HUES6 (cell line): ENCODE measurements around the gene CCR3.

ENCODE experiments used
- H3K27ac ChIP-seq: 2 replicates; pipeline ENCODE4 v1.7.0; 2013; ENCODE audit warnings: low read depth, mild to moderate bottlenecking, low read length, inconsistent platforms
- H3K27me3 ChIP-seq: 2 replicates; pipeline ENCODE4 v1.6.1; 2013; ENCODE audit warnings: low read length; ENCODE audit not compliant: control insufficient read depth, insufficient read depth
- H3K36me3 ChIP-seq: 2 replicates; pipeline ENCODE4 v1.6.1; 2013; ENCODE audit warnings: low read length; ENCODE audit not compliant: control insufficient read depth, insufficient read depth
- H3K4me1 ChIP-seq: 2 replicates; pipeline ENCODE4 v1.6.1; 2013; ENCODE audit warnings: low read length; ENCODE audit not compliant: control insufficient read depth, insufficient read depth
- H3K4me3 ChIP-seq: 2 replicates; pipeline ENCODE4 v1.5.1; 2013; ENCODE audit warnings: low read depth, low read length
- H3K9ac ChIP-seq: one replicate; pipeline ENCODE4 v1.6.1; 2013; ENCODE audit warnings: mild to moderate bottlenecking, low read length
- H3K9me3 ChIP-seq: 2 replicates; pipeline ENCODE4 v1.6.1; 2013; ENCODE audit warnings: low read depth, low read length; ENCODE audit not compliant: control insufficient read depth, insufficient read depth

CCR3 gene

DNA sequence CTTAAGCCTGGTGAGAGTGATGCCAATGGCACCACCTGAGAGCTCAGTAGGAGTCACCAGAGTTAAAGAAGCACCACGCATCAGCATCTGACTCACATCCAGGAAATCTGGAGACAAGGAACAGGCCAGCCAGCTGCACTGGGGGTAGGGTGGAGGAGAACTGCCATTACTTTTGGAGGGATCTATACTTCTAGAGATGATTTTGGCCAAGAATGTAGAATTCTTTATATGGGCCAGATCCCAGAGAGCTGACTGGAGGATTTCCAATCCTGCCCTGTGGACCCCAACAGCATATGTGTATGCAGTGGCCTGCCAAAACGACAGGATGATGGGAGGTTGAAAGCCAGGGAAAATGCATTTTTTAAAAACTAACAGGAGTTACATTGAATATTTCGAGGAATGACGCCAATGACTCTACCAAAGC, 29.8 kb downstream of the CCR3 start:
- Histone ChIP-seq H3K9me3 (peaks cover 9% of the 10 kb centered on the region; the same call in 1 of the 2 replicates), H3K27ac (no peak overlapping the region), H3K36me3 (no peaks in the 10 kb centered on the region), H3K4me1 (no peaks in the 10 kb centered on the region), H3K4me3 (no peak overlapping the region), H3K27me3 (no peaks in the 10 kb centered on the region), H3K9ac (no peak overlapping the region)

DNA sequence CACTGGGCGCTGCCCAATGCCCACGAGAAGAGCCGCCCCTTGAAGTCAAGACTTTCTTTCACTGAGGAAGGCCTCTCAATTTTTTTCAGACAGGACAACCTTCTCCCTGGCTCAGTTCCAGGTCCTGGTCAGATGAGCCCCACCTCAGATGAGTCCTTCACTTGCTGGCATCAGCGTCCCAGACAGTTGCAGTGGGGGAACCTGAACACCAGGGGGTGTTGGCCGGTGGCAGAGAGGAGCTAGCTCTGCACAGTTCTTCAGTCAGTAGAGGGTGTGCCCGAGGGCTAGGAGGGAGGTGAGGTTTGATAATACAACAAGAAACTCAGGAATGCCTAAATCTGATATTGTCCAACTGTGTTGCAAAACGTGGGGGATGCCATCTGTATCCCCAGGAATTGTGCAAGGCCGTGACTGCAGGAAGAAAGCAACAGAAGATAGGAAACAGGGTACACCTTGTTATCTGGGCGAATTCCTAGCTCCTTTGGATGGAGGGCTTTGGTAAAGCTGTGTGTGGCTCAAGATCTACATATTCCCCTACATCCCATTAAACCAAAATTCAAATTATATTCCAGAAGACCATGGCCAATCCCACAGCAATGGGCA, 34.3 kb downstream of the CCR3 start:
- no peak overlapping the region for H3K9ac ChIP-seq

DNA sequence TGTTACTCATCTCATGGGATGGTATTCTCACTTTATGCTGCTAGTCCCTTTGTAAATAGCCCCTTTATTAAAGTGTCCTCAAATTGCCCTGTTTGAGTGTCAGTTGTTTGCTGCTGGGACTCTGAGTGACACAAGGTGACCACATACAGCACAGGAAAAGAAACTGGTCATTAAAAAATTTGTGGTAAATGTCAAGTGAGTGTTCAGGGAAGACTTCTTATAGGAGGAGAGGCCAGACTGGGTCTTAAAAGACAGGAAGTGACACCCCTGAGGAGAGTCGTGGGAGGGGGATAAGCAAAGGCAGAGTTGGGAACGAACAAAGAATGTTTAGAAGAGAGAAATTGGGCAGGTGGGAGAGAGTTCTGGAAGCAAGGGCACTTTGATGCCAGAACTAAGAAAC, 35.2 kb downstream of the CCR3 start:
- H3K27me3 ChIP-seq, result no peaks in the 10 kb centered on the region
- peaks cover 26% of the 10 kb centered on the region for H3K9me3 ChIP-seq
- H3K9ac ChIP-seq, result no peak overlapping the region
- H3K36me3 ChIP-seq, result no peaks in the 10 kb centered on the region
- H3K4me3 ChIP-seq, result no peak overlapping the region
- no peaks in the 10 kb centered on the region for H3K4me1 ChIP-seq
- no peak overlapping the region for H3K27ac ChIP-seq

More for the DNA sequence above, 34.3 kb downstream of the CCR3 start:
- H3K9me3 ChIP-seq, result peaks cover 26% of the 10 kb centered on the region
- H3K4me1 ChIP-seq, result no peaks in the 10 kb centered on the region
- no peaks in the 10 kb centered on the region for H3K27me3 ChIP-seq
- H3K27ac ChIP-seq, result no peak overlapping the region
- H3K36me3 ChIP-seq, result no peaks in the 10 kb centered on the region
- no peak overlapping the region for H3K4me3 ChIP-seq

DNA sequence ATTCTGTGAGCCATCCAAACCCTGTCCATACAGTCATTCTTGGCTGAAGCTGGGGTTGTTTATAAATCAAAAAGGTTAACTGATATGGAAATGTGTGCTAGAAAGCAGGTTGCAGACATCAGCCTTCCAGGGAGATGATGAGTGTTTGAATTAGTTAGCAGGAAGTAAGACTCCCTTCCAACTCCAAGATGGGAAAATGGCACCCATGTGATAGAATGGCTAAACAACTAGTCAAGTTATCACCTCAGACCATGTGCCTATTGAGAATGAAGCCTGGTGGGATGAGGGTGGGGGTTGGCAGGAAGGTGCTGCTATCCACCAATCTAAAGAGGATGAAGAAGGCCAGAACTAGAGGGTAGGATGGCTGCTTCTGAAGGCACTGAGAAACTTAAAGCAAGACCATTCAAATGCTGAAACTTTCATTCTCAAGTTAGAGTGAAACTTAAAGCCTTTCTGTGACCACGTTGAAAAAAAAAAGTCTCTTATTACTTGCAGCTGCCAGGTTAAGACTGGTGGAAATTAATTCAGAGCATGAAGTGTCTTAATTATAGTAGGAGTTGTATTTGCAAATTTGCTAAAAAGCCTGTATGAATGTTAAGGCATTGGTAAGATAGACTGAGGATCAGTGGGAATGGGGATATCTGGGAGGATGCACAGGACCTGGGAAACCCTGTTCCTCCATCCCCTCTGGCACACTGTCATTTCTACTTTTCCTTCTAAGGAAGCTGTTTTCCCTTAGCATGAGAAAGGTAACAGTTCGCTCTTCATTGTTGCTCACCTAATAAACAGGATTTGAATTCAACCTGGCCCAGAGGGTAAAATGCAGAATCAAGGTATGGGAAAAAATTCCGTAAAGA, 36.8 kb downstream of the CCR3 start:
- Histone ChIP-seq H3K27ac (no peak overlapping the region), H3K36me3 (no peaks in the 10 kb centered on the region), H3K4me1 (no peaks in the 10 kb centered on the region), H3K9ac (no peak overlapping the region), H3K4me3 (no peak overlapping the region), H3K27me3 (no peaks in the 10 kb centered on the region), H3K9me3 (peaks cover 26% of the 10 kb centered on the region)

DNA sequence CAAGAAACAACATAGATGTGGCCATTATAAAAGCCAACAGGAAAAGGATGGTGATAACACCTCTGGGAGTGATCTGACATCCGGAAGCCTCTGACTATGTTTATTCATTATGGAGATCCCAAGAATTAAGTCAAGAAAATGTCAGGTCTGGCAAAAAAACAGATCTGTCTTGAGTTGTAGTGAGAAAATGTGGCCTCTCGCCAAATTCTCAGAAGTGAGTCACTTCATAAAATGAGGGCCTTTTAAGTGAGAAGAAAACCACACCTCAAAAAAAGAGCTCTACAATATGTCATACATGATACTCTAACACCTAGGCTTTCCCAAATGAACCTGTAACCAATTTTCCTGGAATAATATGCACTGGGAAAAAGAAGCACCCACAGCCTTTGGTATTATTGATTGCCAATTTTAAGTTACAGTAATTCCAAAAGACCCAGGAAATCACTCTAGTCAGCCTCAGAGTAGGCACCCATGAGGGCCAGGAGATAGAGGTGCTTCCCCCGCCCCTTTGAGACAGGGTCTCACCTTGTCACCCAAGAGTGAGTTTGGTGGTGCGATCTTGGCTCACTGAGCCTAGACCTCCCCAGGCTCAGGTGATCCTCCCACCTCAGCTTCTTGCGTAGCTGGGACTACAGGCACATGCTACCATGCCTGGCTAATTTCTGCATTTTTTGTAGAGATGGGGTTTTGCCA, 38.0 kb downstream of the CCR3 start:
- H3K36me3 ChIP-seq, result no peaks in the 10 kb centered on the region
- no peaks in the 10 kb centered on the region for H3K27me3 ChIP-seq
- H3K9me3 ChIP-seq, result peaks cover 26% of the 10 kb centered on the region
- H3K4me3 ChIP-seq, result no peak overlapping the region
- no peaks in the 10 kb centered on the region for H3K4me1 ChIP-seq
- no peak overlapping the region for H3K27ac ChIP-seq
- H3K9ac ChIP-seq, result no peak overlapping the region

DNA sequence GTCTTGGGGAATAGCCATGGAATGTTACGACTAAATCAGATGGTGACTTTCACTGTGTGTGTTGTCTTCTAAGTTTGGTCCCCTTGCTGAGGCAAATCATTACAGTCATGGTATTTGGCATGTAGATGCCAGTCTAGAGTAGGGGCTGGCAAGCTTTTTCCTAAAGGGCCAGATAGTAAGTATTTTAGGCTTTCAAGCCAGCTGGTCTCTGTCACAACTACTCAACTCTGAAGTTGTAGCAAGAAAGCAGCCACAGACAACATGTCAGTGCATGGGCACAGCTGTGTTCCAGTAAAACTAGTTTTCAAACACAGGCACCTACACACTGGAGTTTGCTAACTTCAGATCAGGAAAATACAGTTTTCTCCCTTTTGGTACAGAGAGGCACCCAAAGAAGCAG, 39.3 kb downstream of the CCR3 start:
- Histone ChIP-seq H3K27ac (no peak overlapping the region), H3K9me3 (peaks cover 25% of the 10 kb centered on the region), H3K9ac (no peak overlapping the region), H3K4me1 (no peaks in the 10 kb centered on the region), H3K4me3 (no peak overlapping the region), H3K27me3 (no peaks in the 10 kb centered on the region), H3K36me3 (no peaks in the 10 kb centered on the region)

DNA sequence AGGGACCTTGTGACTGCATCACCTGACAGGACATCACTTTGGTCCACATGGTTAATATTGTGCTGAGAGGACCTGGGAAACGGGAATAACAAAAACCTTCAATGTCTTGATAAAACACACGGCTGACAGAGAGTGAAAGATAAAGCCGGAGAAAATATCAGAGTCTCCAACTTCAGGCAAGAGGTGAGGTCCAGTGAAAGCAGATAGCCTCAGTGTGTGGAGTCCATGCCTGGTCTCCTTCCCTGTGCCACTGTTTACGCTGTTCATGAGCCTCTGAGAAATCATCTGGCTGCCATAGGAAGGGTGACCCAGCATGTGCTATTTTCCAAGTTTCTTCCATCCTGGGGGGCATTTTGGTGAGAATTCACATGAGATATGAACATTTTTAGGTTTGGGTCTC, 39.8 kb downstream of the CCR3 start:
- H3K27me3 ChIP-seq, result no peaks in the 10 kb centered on the region
- no peaks in the 10 kb centered on the region for H3K4me1 ChIP-seq
- no peak overlapping the region for H3K9ac ChIP-seq

DNA sequence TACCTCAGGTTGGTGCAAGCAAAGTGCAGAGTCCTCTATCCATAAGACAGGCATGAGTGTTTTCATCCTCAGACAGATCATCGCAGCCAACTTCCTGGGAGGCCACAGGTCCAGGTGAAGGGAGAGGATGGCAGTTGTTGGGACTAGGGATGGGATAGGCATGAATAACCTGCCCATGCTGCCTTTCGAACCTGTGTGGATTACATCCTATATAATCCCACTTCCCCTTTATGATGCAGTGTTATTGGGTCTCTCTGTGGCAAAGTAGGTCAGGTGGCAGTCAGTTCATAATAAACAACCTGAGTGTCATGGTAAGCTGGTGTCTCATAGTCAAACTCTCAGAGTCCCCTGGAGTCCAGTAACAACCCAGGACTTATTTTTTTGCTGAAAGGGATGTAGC, 40.4 kb downstream of the CCR3 start:
- no peak overlapping the region for H3K27ac ChIP-seq
- no peaks in the 10 kb centered on the region for H3K27me3 ChIP-seq

More for the DNA sequence above, 39.8 kb downstream of the CCR3 start:
- Histone ChIP-seq H3K36me3 (no peaks in the 10 kb centered on the region), H3K27ac (no peak overlapping the region), H3K9me3 (peaks cover 22% of the 10 kb centered on the region), H3K4me3 (no peak overlapping the region)

DNA sequence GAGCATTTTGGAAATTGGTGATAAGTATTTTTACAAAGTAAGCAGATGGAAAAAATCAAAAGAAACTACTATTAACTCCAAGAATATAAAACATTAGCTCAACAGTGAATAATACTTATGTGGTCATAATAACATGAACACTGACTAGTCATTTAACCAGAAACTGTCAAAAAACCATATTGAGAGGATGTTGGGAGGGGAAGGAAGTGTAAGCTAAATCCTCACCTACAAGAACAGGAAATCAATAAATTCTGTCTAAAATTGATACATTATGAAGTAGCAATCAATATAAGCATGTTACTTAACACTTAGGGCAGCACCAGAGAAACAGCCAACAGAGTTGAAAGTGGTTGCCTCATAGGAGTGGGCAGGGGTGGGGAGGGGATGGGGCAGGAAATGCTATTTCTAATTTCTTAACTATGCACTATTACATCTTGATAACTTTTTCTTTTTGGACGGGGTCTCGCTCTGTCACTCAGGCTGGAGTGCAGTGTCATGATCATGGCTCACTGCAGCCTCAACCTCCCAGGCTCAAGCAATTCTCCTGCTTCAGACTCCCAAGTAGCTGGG, 41.7 kb downstream of the CCR3 start:
- Histone ChIP-seq H3K9ac (no peak overlapping the region), H3K27me3 (no peaks in the 10 kb centered on the region), H3K4me1 (no peaks in the 10 kb centered on the region), H3K27ac (no peak overlapping the region), H3K4me3 (no peak overlapping the region), H3K36me3 (no peaks in the 10 kb centered on the region), H3K9me3 (peaks cover 14% of the 10 kb centered on the region)

More for the DNA sequence above, 40.4 kb downstream of the CCR3 start:
- H3K4me1 ChIP-seq, result no peaks in the 10 kb centered on the region
- no peaks in the 10 kb centered on the region for H3K36me3 ChIP-seq
- peaks cover 22% of the 10 kb centered on the region for H3K9me3 ChIP-seq
- no peak overlapping the region for H3K4me3 ChIP-seq
- H3K9ac ChIP-seq, result no peak overlapping the region

DNA sequence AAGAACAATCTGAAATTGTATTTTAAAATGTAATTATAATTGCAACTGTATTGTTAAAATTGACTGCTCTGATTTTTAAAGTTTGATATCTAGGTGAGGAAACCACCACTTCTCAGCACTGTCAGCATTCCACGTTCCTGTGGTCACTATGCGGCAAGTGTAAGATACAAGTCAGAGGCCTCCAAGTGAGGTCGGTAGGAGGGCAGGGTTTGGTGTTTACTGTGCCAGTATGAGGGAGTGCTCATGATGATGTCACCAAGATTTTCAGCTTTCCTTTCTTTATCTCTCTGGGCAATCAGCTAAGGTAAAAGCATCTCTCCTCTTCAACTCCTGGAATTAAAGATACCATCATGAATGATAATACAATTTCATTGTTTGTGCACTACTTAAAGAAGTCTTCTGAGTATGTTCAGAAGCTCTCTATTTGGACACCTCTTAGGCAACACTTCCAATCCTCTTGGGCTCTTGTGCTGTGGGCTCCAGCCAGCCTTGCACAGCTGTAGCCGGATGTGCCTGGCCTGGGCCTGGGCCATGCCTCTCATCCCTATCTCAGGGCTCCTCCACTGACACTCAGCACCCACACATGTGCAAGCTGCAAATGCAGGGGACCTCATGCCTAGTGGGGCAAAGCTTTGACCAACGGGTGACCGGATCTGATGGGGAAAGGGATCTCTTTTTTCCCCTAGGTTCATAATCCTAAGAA, 42.9 kb downstream of the CCR3 start:
- Histone ChIP-seq H3K36me3 (no peaks in the 10 kb centered on the region), H3K4me3 (no peak overlapping the region), H3K27ac (no peak overlapping the region), H3K27me3 (no peaks in the 10 kb centered on the region), H3K4me1 (no peaks in the 10 kb centered on the region), H3K9me3 (0 out of 2 replicates have a peak, but pooled peaks cover 4% of the 10 kb centered on the region), H3K9ac (no peak overlapping the region)
